ENCODE results near the gene RUFY2.

Gene RUFY2

GRCh38 chr10:68423522-68423921 is 16.4 kb upstream of the RUFY2 start:
- no peaks in the 10 kb centered on the region for H3K9me3 ChIP-seq (ENCODE audit: low read length)
- TF ChIP-seq EZH2 (IDR thresholded peaks at IDR 0.05; ENCODE audit: borderline replicate concordance, low read length): no peak
- H3F3A ChIP-seq (ENCODE audit: insufficient read depth, low read length): no peaks in the 10 kb centered on the region
- no peak overlapping the region for H2AFZ ChIP-seq (ENCODE audit: low read length)
- H3K9ac ChIP-seq (ENCODE audit: low read length): no peak overlapping the region
- H3K36me3 ChIP-seq (ENCODE audit: insufficient read depth, low read length): peaks cover 87% of the 10 kb centered on the region
- no peaks in the 10 kb centered on the region for H3K9me2 ChIP-seq (ENCODE audit: low read depth, low read length)
- H4K20me1 ChIP-seq (ENCODE audit: insufficient read depth, low read length): no peaks in the 10 kb centered on the region
- no peaks in the 10 kb centered on the region for H3K4me1 ChIP-seq (ENCODE audit: insufficient read depth, low read length, severe bottlenecking)
- no peak overlapping the region for H3K27ac ChIP-seq (ENCODE audit: low read depth, low read length, poor library complexity, severe bottlenecking)
- H3K79me2 ChIP-seq (ENCODE audit: insufficient read depth, low read length): 0 out of 2 replicates have a peak, but pooled peaks cover 3% of the 10 kb centered on the region
- H3K27me3 ChIP-seq (ENCODE audit: insufficient read depth, low read length): no peaks in the 10 kb centered on the region
- no peak overlapping the region for H3K4me3 ChIP-seq (ENCODE audit: low read depth, low read length, poor library complexity, severe bottlenecking)
- H3K4me2 ChIP-seq (ENCODE audit: low read length): no peak overlapping the region

GRCh38 chr10:68419376-68419775 is 12.3 kb upstream of the RUFY2 start:
- Histone ChIP-seq H3K9me2 (ENCODE audit: low read depth, low read length) (no peaks in the 10 kb centered on the region), H3K4me2 (ENCODE audit: low read length) (no peak overlapping the region), H2AFZ (ENCODE audit: low read length) (no peak overlapping the region), H3K27me3 (ENCODE audit: insufficient read depth, low read length) (no peaks in the 10 kb centered on the region), H3K36me3 (ENCODE audit: insufficient read depth, low read length) (peaks cover 92% of the 10 kb centered on the region), H3K4me3 (ENCODE audit: low read depth, low read length, poor library complexity, severe bottlenecking) (no peak overlapping the region), H4K20me1 (ENCODE audit: insufficient read depth, low read length) (no peaks in the 10 kb centered on the region), H3K79me2 (ENCODE audit: insufficient read depth, low read length) (0 out of 2 replicates have a peak, but pooled peaks cover 3% of the 10 kb centered on the region), H3K9me3 (ENCODE audit: low read length) (no peaks in the 10 kb centered on the region), H3K4me1 (ENCODE audit: insufficient read depth, low read length, severe bottlenecking) (no peaks in the 10 kb centered on the region), H3F3A (ENCODE audit: insufficient read depth, low read length) (no peaks in the 10 kb centered on the region), H3K9ac (ENCODE audit: low read length) (no peak overlapping the region), H3K27ac (ENCODE audit: low read depth, low read length, poor library complexity, severe bottlenecking) (no peak overlapping the region)
- TF ChIP-seq EZH2 (IDR thresholded peaks at IDR 0.05; ENCODE audit: borderline replicate concordance, low read length) (no peak), CTCF (IDR thresholded peaks at IDR 0.05; ENCODE audit: low read length) (no peak)

- no peak overlapping the region for H3K4me2 ChIP-seq (ENCODE audit: low read length)
- H3K36me3 ChIP-seq (ENCODE audit: insufficient read depth, low read length): no peaks in the 10 kb centered on the region
- peaks cover 5% of the 10 kb centered on the region; the same call in 1 of the 2 replicates for H3F3A ChIP-seq (ENCODE audit: insufficient read depth, low read length)
- no peak overlapping the region for H2AFZ ChIP-seq (ENCODE audit: low read length)
- H3K9me3 ChIP-seq (ENCODE audit: low read length): no peaks in the 10 kb centered on the region
- peaks cover 23% of the 10 kb centered on the region for H3K4me1 ChIP-seq (ENCODE audit: insufficient read depth, low read length, severe bottlenecking)
- H3K27ac ChIP-seq (ENCODE audit: low read depth, low read length, poor library complexity, severe bottlenecking): no peak overlapping the region
- no peaks in the 10 kb centered on the region for H3K27me3 ChIP-seq (ENCODE audit: insufficient read depth, low read length)
- H3K4me3 ChIP-seq (ENCODE audit: low read depth, low read length, poor library complexity, severe bottlenecking): no peak overlapping the region
- TF ChIP-seq CTCF (IDR thresholded peaks at IDR 0.05; ENCODE audit: low read length): no peak
- no peaks in the 10 kb centered on the region for H3K9me2 ChIP-seq (ENCODE audit: low read depth, low read length)
- H3K79me2 ChIP-seq (ENCODE audit: insufficient read depth, low read length): peaks cover 16% of the 10 kb centered on the region; the same call in 1 of the 2 replicates
- no peak overlapping the region for H3K9ac ChIP-seq (ENCODE audit: low read length)
- H4K20me1 ChIP-seq (ENCODE audit: insufficient read depth, low read length): no peaks in the 10 kb centered on the region
Observed at GRCh38 chr10:68408898-68409518, 1.9 kb upstream of the RUFY2 start.

Measured in OCI-LY1 (cell line).